ENCODE measurements around the gene DOCK8.
"Not testable (repeated sequence)": the region's sequence is repeated elsewhere in the genome, so short reads cannot be mapped to it uniquely, and the experiment has no call there.

DOCK8 gene

DNA sequence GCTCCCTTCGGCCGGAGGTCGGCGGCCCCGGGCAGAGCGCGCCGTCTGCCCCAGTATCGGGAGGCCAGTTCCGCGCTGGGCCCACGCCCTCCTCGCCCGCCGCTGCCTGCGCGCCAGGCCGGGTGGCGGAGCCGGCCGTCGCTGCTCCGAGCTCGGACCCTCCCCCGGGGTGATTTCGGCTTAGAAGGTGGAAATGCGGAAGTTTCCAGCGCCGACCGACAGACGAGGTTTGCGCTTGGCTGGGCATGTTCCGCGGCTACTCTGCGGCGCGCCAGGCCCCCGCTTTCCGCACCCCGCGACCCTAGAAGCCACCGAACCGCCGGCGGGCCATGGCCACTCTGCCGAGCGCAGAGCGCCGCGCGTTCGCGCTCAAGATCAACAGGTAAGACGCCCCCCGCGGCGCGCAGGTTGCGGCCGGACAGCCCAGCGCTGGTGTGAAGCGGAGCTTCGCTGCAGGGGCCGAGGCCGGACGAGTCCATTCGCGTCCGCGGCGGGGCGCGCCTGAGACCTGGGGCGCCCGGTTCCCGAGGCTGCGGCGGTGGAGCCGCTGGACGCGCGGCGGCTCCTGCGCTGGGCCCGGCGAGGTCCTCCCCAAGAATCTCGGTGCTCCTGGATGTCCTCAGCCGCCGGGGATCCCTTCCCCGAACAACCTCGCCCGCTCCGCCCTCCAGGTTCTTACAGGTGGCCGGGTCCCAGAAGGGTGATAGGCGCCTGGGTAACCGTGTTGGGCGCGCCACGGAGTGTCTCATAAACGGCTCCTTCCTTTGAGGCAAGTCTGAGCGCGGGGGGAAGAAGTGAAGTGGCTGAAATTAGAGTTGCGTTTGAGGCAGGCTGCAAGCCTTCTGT lies at the start of gene DOCK8:
TSS of gene DOCK8 (plus strand) at position 218 of the 846 bp plus-strand sequence. CDS start at position 330, 112 bp downstream.
- DNase-seq = no peak

DNA sequence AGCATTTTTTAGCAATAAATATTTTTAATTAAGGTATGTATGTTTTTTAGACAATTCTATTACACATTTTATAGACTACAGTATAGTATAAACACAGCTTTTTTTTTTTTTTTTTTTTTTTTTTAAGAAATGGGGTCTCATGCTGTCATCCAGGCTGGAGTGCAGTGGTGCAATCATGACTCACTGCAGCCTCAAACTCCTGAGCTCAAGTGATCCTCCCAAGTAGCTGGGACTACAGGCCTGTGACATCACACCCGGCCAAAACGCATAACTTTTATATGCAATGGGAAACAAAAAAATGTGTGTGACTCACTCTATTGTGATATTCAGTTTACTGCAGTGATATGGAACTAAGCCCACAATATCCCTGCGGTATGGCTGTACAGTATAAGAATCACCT lies 44.9 kb upstream of the DOCK8 start:
- not testable (repeated sequence) for DNase-seq

DNA sequence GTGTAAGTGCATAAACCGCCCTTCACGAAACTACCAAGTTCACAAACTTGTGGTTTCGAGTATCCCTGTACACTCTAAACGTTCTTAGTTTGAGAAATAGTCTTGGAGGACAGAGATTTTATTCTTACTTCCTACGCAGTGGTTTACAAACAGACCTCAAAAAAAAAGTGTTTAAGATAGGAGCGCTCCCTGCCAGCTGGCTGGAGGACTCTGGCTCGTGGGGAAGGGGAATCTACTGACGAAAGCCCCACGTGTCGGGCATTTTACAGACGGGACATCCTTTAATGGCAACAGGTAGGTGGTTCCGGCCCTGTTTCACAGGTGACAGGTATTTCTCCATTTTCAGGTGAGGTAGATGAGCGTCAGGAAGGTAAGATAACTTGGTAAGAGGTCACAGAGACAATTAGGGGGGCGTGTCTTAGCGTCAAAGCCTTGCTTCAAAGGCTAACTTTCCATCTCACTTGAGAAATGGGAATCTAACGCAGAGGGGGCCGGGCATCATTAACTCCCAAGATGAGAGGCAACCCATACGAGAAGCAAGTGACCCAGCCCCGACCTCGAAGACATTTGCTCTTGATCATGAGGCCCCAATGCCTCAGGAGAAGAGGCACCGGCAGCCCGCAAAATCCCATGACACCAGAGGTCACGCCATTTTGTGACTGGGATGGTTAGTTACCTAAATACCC lies 36.4 kb upstream of the DOCK8 start:
- DNase-seq = not testable (repeated sequence)

DNA sequence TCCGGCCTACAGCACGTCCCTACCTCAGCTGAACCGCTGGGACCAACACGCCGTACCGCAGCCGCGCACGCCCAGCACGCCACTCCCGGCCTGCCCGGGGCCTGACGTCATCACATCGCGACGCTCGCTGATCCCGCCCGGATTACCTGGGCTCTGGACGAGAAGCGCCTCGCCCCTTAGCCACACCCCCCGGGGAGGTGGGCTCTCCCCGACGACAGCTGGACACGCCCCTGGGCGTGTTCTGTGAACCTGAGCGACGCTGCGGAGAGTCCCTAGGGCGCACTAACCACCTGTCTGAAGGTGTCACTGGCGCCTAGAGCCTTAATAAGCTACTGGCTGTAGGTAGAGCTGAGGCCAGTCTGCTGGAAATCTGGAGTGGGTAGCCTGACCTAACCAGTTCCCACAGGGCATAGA lies 35.7 kb upstream of the DOCK8 start, which contains the start of gene ZNG1A:
TSS of gene ZNG1A (minus strand) at position 87 of the 414 bp plus-strand sequence. CDS start 87 bp downstream, outside the sequence.
- DNase-seq = not testable (repeated sequence)

DNA sequence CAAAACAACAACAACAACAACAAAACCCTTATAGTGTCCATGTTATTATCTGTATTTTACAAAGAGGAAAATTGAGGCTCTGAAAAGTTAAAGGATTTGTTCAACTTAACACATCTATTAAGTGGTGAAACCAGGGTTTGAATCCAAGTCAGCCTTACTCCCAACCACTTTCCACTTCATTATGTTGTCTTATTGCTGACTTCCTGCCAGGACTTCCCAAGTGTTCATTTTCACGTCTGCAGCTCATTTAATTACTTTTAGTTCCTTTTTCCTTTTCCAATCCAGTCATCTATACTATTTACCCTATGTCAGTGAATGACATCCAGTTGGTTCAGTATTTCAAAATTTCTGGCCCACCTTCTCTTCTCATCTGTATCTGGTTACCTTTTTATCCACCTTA lies 15.1 kb upstream of the DOCK8 start:
- DNase-seq = not testable (repeated sequence)

- DNase-seq = no peak
Measured at GRCh38 chr9:206481-206880, 8.2 kb upstream of the DOCK8 start.

- no peak for DNase-seq
Measured at GRCh38 chr9:209143-209758, 5.4 kb upstream of the DOCK8 start.

- DNase-seq = no peak
Measured at GRCh38 chr9:211036-211435, 3.6 kb upstream of the DOCK8 start.

DNA sequence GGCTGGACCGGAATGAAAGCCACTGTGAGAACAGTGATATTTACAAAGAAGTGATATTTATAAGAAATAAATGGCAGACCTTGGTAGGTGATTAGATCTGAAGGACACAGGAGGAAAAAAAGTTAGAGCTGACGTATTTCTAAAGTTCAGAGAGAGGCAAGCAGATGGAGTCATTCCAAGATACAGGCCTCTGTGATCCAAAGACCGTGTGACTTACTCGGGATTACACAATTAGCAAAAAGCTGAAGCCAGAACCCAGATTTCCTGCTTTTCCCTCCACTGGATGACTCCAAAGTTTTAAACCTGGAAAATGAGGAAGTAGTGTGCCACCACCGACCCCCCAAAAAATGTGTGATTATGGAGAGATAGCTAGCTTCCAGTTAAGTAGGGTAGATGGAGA lies 3.1 kb upstream of the DOCK8 start:
- DNase-seq = no peak

DNA sequence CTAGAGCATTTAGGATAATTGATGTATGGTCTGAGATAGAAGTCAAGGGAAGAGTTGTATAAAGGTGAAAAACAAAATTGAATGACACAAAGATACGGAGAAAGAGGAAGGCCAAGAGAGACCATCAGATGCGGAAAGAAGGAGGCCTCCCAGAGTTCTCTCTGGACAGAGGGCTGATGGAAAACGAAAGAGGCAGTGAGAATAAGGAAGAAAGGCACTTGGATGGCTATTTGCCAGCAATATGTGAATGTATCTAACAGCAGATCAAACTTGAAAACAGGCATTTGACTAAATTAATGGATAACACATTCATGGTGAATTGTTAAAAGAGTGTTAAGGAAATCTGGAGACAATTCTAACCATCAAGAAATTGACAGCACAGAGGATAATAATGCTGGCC lies 2.4 kb upstream of the DOCK8 start:
- no peak for DNase-seq

DNA sequence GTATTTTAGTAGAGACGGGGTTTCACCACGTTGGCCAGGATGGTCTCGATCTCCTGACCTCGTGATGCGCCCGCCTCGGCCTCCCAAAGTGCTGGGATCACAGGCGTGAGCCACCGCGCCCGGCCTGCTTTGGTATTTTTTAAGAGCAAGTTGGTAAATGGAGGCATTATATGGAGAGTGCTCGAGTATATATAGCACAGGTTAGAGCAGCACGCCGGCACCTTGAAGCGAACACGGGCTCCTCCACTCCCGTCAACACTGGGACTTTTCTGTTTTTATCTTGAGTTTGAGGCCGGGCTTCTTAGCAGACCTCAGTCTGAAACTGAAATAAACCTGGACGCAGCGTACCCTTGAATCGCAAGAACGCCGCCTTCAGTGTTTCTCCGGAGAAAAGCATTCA lies 764 bp upstream of the DOCK8 start:
- not testable (repeated sequence) for DNase-seq

GRCh38 chr9:214351-214647 lies 366 bp upstream of the DOCK8 start:
- DNase-seq = no peak

- DNase-seq = no peak
Measured at GRCh38 chr9:215631-216155, 1.0 kb downstream of the DOCK8 start.

DNA sequence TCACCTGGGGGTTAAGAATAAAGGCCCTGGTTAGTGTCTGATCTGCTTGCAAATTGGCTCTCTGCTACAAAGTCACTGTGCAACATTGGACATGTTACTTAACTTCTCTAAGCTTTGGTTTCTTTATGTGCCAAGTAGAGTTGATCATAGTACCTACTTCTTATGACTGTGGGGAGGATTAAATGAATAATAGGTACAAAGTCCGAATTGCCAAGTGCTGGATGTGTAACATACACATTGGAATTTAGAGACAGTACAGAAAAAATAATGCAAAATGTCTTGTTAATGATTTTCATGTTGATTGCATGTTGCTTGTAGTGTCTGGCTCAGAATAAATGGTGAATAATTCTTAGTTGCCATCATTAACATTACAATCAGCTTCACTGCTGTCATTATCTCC lies 2.2 kb downstream of the DOCK8 start:
- DNase-seq = no peak

DNA sequence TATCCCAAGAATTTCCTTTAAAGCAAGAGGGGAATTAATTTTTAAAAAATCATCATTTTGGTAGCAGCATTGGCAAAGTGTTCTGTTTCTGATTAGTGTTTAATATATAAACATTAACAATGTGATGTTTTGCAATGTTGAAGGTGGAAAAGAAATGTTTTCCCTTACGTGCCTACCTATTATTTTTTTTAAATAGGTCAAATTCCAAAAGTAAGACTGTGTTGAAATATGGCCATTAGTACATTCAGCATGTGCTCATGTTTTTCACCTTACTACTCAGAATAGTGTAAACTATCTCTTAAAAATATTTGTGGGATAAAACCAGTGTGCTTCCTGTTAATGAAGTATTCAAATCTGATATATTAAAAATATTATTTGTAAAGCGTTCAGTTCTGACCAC lies 3.3 kb downstream of the DOCK8 start:
- no peak for DNase-seq

GRCh38 chr9:219036-219435 lies 4.4 kb downstream of the DOCK8 start:
- DNase-seq = not testable (repeated sequence)

GRCh38 chr9:219670-220365 lies 5.2 kb downstream of the DOCK8 start:
- DNase-seq = no peak

- no peak for DNase-seq
Measured at GRCh38 chr9:221989-222776, 7.5 kb downstream of the DOCK8 start.

DNA sequence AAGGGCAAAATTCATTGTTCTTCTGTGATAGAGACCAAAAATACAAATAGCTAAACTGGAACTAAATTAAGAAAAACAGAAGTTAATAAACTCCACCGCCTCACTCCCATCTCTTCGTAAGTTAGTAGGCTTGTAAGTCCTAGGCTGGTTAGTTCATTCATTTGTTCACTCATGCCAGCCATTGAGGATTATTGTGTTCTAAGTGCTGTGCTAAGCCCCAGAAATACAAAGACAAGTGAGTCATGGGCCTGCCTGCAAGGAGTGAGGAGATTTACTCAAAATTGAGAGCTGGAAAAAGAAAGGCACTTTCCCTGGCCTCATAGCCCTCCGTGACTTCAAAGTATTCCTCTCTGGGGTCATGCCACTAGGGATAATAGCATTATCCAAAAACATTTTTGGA lies 8.5 kb downstream of the DOCK8 start:
- no peak for DNase-seq

DNA sequence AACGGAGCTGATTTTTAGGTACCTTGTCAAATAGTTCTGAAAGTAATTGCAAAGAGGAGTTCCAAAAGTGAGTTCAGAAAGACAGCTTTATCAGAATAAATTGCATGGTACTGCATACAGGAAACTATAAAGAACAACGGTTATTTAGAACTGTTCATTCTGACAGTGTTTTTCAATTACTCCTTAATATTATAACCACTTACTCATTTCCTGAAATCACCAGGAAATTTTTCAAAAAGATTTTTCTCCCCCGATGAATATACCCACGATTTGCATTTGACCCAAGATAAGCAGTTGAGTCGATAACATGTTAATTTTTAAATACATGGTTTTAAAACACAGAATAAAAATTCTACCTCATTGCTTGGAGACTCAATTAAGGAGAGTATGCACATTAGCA lies 9.4 kb downstream of the DOCK8 start:
- DNase-seq = no peak

- DNase-seq = no peak
Measured at GRCh38 chr9:224582-225520, 10.2 kb downstream of the DOCK8 start.

Data from amniotic stem cell (primary cell).